GM19467 (cell line): Measurements from ENCODE around the gene SYN1.

Experiments used
- ATAC-seq: cut with Tn5 transposase; IDR thresholded peaks from one replicate; pipeline ENCODE4 v1.9.1; 2021; ENCODE audit warnings: mild to moderate bottlenecking, moderate library complexity; ENCODE audit not compliant: unreplicated experiment

The SYN1 gene

GRCh38 chrX:47634871-47635575 lies 15.4 kb upstream of the SYN1 start:
- ATAC-seq: no peak

DNA sequence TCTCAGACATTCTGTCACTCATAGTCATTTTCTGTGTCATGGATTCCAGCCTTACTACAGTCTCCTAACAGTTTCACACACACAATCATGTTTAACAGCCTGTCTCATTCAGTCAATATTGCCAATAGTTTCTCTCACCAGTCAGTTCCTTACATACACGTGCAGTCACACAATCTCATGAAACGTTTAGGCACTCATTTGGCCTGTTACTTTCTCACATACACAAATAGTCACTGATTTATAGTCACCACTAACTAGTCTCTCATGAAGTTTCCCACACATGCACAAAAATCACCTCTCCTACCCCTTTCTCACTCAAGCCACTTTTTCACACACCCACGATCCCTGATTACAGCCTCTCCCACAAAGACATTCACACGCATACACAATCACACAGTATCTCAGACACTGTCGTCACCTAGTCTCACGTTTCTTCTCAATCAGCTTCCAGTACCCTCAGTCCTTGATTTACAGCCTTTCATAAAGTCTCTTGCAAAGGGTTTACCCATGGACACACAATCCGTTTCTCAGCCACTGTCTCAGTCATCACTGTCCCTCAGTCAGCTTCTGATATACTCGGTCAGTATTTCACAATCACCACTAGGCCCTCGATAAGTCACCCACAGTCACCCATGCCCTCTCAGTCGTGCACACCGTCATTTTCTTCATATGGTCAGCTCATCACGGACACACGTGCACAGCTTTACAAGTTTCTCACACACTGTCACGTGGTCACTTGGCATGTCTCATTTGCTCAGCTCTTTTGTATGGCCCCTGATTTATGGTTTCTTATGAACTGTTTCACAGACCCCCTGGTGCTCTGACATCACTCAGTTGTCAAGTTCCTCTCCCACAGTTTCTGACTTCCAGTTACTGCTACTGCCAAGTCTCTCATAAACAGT lies 14.3 kb upstream of the SYN1 start:
- no peak for ATAC-seq

DNA sequence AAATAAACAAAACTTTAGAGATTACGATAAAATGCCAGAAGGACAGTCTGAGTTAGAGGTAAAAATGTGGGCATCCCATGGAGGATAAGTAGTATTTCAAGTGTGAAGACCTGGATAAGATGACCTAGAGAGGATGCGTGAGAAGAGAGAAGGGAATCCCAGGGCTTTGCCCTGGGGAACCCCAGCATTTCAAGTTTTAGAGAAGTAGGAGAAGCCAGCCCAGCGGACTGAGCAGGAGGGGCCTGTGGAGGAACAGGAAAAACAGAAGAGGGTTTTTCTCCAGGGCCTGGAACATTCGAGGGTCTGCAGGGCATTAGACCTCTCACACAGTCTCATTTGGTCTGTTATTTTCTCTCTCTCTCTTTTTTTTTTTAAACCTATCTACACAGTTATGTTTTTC lies 13.0 kb upstream of the SYN1 start:
- no peak for ATAC-seq

GRCh38 chrX:47631676-47632075 lies 12.0 kb upstream of the SYN1 start:
- ATAC-seq: no peak

- no peak for ATAC-seq
Observed at GRCh38 chrX:47629419-47630200, 10.0 kb upstream of the SYN1 start, which contains the start of gene CFP. CFP (minus strand) TSS chrX:47629930; CDS start chrX:47629844, 86 bp downstream.

- no peak for ATAC-seq
Observed at GRCh38 chrX:47628982-47629381, 9.3 kb upstream of the SYN1 start.

DNA sequence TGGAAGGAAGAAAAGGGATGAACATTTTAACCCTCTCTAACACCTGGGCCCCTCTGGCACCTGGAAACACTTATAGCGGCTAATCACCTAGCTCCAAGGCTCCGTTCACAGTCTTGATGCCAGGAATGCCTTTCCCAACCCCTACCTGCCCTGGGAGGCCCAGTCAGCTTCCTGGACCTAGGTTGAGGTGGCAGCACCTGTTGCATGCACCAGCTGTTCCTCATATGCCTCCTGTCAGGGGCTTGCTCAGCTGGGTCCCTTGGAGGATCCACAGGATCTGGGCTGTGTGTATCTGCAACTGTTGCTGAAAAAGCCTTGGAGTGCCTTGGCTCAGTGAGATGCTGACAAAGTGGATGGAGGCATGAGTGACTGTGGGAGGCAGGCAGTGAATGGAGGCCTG lies 5.7 kb upstream of the SYN1 start:
- no peak for ATAC-seq

GRCh38 chrX:47623540-47624027 lies 3.9 kb upstream of the SYN1 start:
- no peak for ATAC-seq

DNA sequence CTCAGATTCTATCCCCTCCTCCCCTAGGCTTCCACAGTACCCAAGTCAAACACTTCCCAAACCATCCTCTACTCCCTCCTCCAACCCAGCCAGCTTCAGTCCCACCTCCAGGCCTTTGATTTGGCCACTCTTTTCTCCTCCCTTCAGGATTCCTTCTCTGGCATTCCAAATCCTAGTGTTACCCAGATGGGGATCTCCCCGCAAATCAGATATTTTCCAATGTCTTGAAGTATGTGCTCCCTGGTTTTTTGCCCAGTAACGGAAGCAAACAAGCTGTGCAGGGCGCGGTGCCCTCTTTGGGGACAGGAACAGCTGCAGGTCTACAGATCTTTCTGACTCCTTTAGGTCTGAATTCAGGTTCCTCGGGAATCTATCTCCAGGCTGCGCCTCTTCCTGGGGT lies 2.2 kb upstream of the SYN1 start:
- ATAC-seq: no peak

DNA sequence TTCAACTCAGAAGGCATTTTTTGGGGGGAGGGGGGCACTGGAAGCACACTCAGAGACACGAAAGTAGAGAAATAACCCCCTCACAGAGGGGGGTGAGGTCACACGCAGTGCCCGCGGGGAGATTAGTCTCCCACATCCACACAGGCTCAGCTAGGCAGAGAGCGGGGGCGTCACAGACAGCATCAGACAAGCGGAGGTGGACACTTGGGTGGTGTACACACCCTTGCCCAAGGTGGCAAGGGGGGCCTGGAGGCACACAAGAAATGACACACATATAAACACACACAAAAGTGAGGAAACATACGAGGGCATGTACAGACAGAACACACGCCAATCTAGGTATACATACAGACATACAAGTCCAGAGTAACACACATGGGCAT lies 637 bp upstream of the SYN1 start:
- ATAC-seq: no peak

GRCh38 chrX:47618923-47619485 lies 653 bp downstream of the SYN1 start:
- no peak for ATAC-seq

- ATAC-seq: no peak
Observed at GRCh38 chrX:47614618-47615017, 5.0 kb downstream of the SYN1 start.

DNA sequence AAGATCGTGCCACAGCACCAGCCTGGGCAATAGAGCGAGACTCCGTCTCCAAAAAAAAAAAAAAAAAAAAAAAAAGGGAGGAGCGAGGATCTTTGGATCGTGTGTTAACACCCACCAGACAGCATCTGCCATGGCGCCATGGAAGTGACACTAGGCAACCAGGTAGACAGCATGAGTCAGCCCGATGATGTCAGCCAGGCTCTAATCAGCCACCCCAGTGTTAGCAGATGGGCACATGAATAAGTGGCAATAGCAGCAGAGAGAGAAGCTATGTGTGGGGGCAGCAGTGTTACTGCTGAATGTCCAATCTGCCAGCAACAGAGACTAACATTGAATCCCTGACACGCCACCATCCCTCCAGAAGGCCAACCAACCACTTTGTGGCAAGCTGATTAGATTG lies 6.6 kb downstream of the SYN1 start:
- no peak for ATAC-seq

DNA sequence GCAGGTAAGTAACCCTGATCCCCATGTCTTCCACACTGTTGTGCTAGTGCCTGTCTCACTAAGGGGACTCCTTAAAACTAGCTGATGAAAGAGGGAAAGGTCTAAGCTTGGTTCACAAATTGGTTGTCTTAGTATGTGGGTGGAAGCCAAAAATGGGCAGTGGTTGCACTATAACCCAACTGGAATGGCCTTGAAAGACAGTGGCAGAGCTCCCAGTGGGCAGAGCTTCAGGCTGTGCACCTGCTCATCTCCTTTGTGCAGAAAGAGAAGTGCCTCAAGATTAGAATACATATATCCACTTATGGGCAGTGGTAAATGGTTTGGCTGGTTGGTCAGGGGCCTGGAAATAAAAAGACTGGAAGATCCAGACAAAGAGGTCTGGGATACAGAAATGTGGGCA lies 7.2 kb downstream of the SYN1 start:
- ATAC-seq: no peak

DNA sequence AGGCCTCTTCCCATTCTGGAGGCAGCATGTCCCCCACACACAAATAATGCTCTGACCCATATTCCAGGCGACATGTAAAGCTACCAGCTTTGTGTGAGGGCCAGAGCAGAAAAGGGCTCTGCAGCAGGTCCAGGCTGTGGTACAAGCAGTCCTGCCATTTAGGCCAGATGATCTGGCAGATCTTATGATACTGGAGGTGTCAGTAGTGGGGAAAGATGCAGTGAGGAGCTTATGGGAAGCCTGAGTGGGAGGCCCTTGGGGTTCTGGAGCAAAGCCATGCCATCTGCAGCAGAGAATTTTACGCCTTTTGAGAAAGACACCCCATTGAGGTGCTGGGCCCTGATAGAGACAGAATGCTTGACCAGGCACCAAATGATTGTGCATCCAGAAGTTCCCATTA lies 7.7 kb downstream of the SYN1 start:
- ATAC-seq: no peak

GRCh38 chrX:47611489-47611888 lies 8.2 kb downstream of the SYN1 start:
- no peak for ATAC-seq

DNA sequence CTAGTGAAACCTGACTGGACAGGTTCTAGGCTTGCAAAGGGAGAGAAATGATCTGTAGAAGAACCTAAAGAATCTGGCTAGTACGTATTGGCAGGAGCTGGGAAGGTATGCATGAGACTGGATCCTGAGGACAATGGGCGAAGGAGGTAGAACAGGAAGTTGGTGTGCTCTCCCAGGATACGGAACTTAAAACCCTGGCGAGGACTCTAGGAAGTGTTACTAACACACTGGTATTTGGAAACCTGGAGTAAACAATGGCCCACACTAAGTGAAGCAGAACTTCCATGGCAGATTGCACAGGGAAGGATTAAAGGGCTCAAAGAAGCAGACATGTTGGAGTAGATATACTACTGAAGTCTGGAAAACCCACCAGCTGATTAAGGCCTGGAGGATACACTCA lies 9.1 kb downstream of the SYN1 start:
- no peak for ATAC-seq

- no peak for ATAC-seq
Observed at GRCh38 chrX:47608130-47608810, 11.4 kb downstream of the SYN1 start.

DNA sequence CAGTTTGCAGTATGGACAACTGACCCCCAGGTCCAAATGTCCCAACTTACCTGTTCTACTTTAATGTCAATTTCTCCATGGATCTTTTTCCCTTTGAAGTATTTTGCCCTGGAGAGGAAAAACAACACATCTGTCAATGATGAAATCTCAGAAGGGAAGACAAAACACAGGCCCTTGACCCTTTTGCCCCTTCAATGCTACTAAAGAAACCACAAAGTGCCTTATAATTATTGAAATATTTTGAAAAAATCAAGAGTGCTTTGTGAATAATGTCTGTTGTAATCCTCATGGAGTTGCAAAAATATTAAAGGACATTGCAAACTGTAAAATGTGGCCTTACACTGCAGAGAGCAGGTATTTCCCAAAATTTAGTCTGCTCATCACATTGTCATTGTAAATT lies 12.6 kb downstream of the SYN1 start:
- no peak for ATAC-seq

DNA sequence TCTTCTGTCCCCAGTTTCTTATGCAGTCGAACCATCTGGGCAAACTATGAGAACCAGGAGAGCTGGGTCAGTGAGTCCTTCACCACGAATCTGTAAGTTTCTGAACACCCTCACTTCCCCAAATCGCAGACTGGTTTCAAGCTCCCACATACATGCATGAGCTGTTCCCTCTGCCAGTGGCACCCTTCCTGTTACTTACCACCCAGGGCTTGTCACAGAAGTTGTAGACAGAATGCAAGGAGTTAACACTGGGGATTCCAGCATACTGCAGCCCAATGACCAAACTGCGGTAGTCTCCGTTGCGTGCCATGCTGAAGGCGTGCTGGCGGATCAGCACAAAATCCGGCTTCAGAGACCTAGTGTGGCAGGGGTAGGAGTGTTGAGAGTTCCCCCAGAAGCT lies 14.6 kb downstream of the SYN1 start:
- no peak for ATAC-seq
